Naive thymus-derived CD4-positive, alpha-beta T cell (primary cell): Measurements from ENCODE around the gene TTC7B. TPM values are rescaled to one million over a fixed set of nuclear protein-coding genes. Genes with fewer than 3 reads are reported as not detected.

Source experiments
- ATAC-seq: fragments of 150-1000 bp; cut with Tn5 transposase; 2 replicates; pipeline ENCODE4 v1.10.0; 2021; ENCODE audit warnings: mild to moderate bottlenecking, moderate library complexity
- CTCF ChIA-PET: fragments of 350-600 bp; sonication (Branson Sonifier 250); formaldehyde crosslinking; loops from one replicate; lab custom pipeline; 2021; ENCODE audit warnings: antibody characterized with exemption; lab: Charles Lee
- POLR2A ChIA-PET: fragments of 350-600 bp; sonication (Branson Sonifier 250); formaldehyde crosslinking; loops from one replicate; lab custom pipeline; 2021; ENCODE audit warnings: antibody characterized with exemption, inconsistent platforms; lab: Charles Lee
- DNase-seq, 9 donors: peaks; one replicate each; pipeline versions ENCODE4 v3.0.0 to v3.0.0-alpha.2; 2020 to 2022; ENCODE audit warnings: mixed read lengths in 1 of 9
- H3K27ac ChIP-seq: one replicate; pipeline ENCODE4 v1.7.0; 2013; ENCODE audit warnings: mild to moderate bottlenecking, low read depth, low read length, moderate library complexity
- H3K27me3 ChIP-seq, 2 donors: one replicate each; pipeline ENCODE4 v1.7.0; 2013; ENCODE audit warnings: low read length in 2 of 2, mild to moderate bottlenecking in 2 of 2, moderate library complexity in 2 of 2; ENCODE audit not compliant: control insufficient read depth in 2 of 2, insufficient read depth in 2 of 2
- H3K36me3 ChIP-seq, 3 experiments: 1 replicate in 2 of 3; 2 replicates in 1 of 3; pipeline ENCODE4 v1.7.0; 2013; ENCODE audit warnings: low read length in 3 of 3, mild to moderate bottlenecking in 3 of 3, moderate library complexity in 1 of 3; ENCODE audit not compliant: insufficient read depth in 3 of 3, control insufficient read depth in 2 of 3
- H3K4me1 ChIP-seq, 2 donors: one replicate each; pipeline ENCODE4 v1.7.0; 2013; ENCODE audit warnings: low read length in 2 of 2, mild to moderate bottlenecking in 2 of 2, moderate library complexity in 1 of 2; ENCODE audit not compliant: control insufficient read depth in 2 of 2, insufficient read depth in 2 of 2
- H3K4me3 ChIP-seq: 2 replicates; pipeline ENCODE4 v1.7.0; 2013; ENCODE audit warnings: mild to moderate bottlenecking, low read length
- H3K9me3 ChIP-seq, 3 experiments: 1 replicate in 2 of 3; 2 replicates in 1 of 3; pipeline ENCODE4 v1.7.0; 2013; ENCODE audit warnings: low read length in 3 of 3; ENCODE audit not compliant: control insufficient read depth in 2 of 3
- H3K27ac Mint-ChIP-seq, 9 donors: one replicate each; pipeline ENCODE4 v1.8.0; 2020 to 2022; ENCODE audit warnings: mixed read lengths in 9 of 9, mild to moderate bottlenecking in 8 of 9, moderate library complexity in 5 of 9, inconsistent platforms in 2 of 9
- H3K27me3 Mint-ChIP-seq, 5 donors: one replicate each; pipeline ENCODE4 v1.8.0; 2021 to 2022; ENCODE audit warnings: mixed read lengths in 5 of 5, mild to moderate bottlenecking in 1 of 5
- H3K36me3 Mint-ChIP-seq, 5 donors: one replicate each; pipeline ENCODE4 v1.8.0; 2020 to 2022; ENCODE audit warnings: mixed read lengths in 5 of 5, mild to moderate bottlenecking in 3 of 5, inconsistent platforms in 1 of 5
- H3K4me1 Mint-ChIP-seq, 7 donors: one replicate each; pipeline ENCODE4 v1.8.0; 2020 to 2022; ENCODE audit warnings: mixed read lengths in 7 of 7, mild to moderate bottlenecking in 3 of 7, inconsistent platforms in 1 of 7
- H3K4me3 Mint-ChIP-seq, 10 donors: one replicate each; pipeline ENCODE4 v1.8.0; 2020 to 2022; ENCODE audit warnings: mild to moderate bottlenecking in 10 of 10, mixed read lengths in 10 of 10, moderate library complexity in 6 of 10, inconsistent platforms in 2 of 10
- H3K9me3 Mint-ChIP-seq, 11 donors: one replicate each; pipeline ENCODE4 v1.8.0; 2020 to 2022; ENCODE audit warnings: mixed read lengths in 11 of 11, mild to moderate bottlenecking in 4 of 11, inconsistent platforms in 1 of 11, moderate library complexity in 1 of 11
- intact Hi-C, 2 donors: fragments of 100-400 bp; cut with micrococcal nuclease; formaldehyde crosslinking; loops; one replicate each; pipeline ENCODE4 v1.15.1; 2023
- polyA plus RNA-seq, 2 donors: library from polyadenylated mRNA; unstranded; fragments of 300-500 nt; fragmentation: Illumina TruSeq; gene quantifications; one replicate each; pipeline ENCODE4 v1.2.3, GENCODE V29; 2021
- total RNA-seq, 6 experiments: library from RNA in 5 of 6; stranded (reverse) in 5 of 6; gene quantifications; 1 replicate in 5 of 6; 2 replicates in 1 of 6; pipeline ENCODE4 v1.2.3 and lab custom pipeline; 2021 to 2026

Gene TTC7B
- total and polyA plus RNA-seq, 7 experiments from 2014 or later = 0.08 to 9.5 (median 3.4) TPM; not detected in 2

DNA sequence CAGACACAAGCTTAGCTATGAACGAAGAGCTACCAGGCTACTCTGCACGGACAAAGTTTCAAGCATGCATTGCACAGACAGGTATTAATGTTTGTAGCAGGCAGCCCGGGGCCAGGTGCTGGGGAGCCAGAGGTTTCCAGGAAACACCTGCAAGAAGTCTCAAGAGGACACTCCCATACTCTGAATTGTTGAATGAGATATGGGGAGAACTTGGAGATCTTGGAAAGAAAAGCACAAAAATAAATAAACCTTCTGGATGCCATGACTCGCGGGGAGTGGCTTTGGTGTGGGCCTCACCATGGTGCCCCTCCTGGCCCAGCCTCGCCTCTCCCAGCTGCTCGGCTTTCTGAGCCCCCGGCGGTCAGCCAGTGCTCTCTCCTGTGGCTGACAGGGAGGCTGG lies 186.8 kb downstream of the TTC7B start:
- ATAC-seq = no peak
- Mint-ChIP-seq H3K4me3 (no peak overlapping the region), H3K4me1 (peaks cover 0 to 4% (median 0%) of the 10 kb centered on the region in 7 donors), H3K27ac (no peak overlapping the region), H3K9me3 (peaks cover 0 to 1% (median 0%) of the 10 kb centered on the region in 11 donors), H3K27me3 (no peaks in the 10 kb centered on the region), H3K36me3 (no peaks in the 10 kb centered on the region)
- POLR2A ChIA-PET = no interaction called here
- Histone ChIP-seq H3K27me3 (peaks cover 0 to 5% of the 10 kb centered on the region in 2 donors), H3K9me3 (no peaks in the 10 kb centered on the region), H3K4me1 (no peaks in the 10 kb centered on the region), H3K27ac (no peak overlapping the region), H3K4me3 (no peak overlapping the region), H3K36me3 (no peaks in the 10 kb centered on the region)
- CTCF ChIA-PET = no interaction called here
- intact Hi-C loops = no loop called here
- DNase-seq = no peak

DNA sequence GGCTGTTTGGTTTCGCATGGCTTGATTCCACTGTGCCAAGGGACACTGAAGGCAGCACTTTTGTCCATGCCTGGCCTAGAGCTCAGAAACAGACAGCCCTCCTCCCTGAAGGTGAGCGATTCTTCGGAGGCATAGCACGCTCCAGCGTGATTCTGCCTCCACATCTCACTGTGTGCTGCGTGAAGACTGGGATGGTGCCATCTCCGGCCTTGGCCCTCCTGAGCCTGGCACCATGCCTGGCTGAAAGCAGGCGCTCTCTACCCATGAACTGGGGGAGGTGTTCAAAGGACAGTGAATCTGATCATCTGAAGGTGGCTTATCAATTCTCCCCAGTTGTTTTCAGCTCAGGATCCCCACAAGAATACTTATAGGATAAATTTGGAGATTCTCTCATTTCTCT lies 187.4 kb downstream of the TTC7B start:
- Mint-ChIP-seq H3K4me3 (no peak overlapping the region), H3K9me3 (peaks cover 0 to 1% (median 0%) of the 10 kb centered on the region in 11 donors), H3K36me3 (no peaks in the 10 kb centered on the region), H3K27ac (no peak overlapping the region), H3K27me3 (no peaks in the 10 kb centered on the region), H3K4me1 (peaks cover 0 to 4% (median 0%) of the 10 kb centered on the region in 7 donors)
- H3K4me1 ChIP-seq = no peaks in the 10 kb centered on the region
- H3K36me3 ChIP-seq = no peaks in the 10 kb centered on the region
- no peaks in the 10 kb centered on the region for H3K9me3 ChIP-seq
- intact Hi-C loops = no loop called here
- no peak overlapping the region for H3K27ac ChIP-seq
- CTCF ChIA-PET = no interaction called here
- H3K27me3 ChIP-seq = peaks cover 0 to 5% of the 10 kb centered on the region in 2 donors
- no peak for ATAC-seq
- no peak overlapping the region for H3K4me3 ChIP-seq
- no peak for DNase-seq
- POLR2A ChIA-PET = no interaction called here

DNA sequence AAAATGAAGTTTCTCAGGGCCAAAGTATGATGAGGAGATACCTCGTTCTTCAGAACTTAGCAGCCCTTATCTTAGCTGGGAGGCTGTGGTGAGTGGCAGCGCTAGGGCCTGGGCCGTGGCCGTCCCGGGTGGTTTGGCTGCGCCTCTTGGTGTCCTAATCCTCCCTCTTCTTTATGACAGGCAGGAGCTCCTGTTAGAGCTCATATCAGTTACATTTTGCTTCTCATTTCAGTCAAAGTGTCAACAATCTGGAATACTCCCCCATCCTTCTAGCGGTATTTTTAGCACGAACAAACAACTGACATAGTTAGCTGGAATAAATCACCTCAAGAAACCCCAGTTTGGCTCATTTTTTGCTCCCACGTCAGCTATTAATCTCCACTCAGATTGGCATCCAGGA lies 188.8 kb downstream of the TTC7B start:
- CTCF ChIA-PET = no interaction called here
- no peak overlapping the region for H3K4me3 Mint-ChIP-seq

DNA sequence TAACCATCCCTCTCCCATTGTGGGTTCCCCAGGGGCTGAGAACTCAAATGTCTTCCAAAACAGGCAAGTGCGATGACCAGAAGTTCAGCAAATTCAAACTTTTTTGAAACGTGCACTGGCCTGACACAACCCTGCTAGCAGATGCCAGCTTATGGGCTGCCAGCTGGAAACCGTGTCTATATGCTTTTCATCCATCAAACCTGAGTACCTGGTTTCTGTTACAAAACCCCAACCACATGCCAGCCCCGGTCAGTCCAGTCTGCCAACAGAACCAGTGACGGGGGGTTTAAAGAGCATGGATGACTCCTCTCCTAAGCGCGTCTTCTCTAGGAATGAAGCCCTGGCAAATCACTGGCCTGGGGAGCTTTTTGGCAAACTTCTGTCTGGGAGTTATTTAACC lies 189.7 kb downstream of the TTC7B start:
- intact Hi-C loops = no loop called here

More for the DNA sequence above, 188.8 kb downstream of the TTC7B start:
- Histone ChIP-seq H3K36me3 (no peaks in the 10 kb centered on the region), H3K27me3 (peaks cover 0 to 5% of the 10 kb centered on the region in 2 donors), H3K4me3 (no peak overlapping the region), H3K27ac (no peak overlapping the region), H3K4me1 (no peaks in the 10 kb centered on the region), H3K9me3 (no peaks in the 10 kb centered on the region)
- no peak for DNase-seq
- intact Hi-C loops = no loop called here
- H3K4me1 Mint-ChIP-seq = peaks cover 0 to 1% (median 0%) of the 10 kb centered on the region in 7 donors
- H3K9me3 Mint-ChIP-seq = peaks cover 0 to 1% (median 0%) of the 10 kb centered on the region in 11 donors
- H3K36me3 Mint-ChIP-seq = no peaks in the 10 kb centered on the region
- no peak for ATAC-seq
- POLR2A ChIA-PET = no interaction called here
- H3K27ac Mint-ChIP-seq = no peak overlapping the region
- H3K27me3 Mint-ChIP-seq = no peaks in the 10 kb centered on the region

DNA sequence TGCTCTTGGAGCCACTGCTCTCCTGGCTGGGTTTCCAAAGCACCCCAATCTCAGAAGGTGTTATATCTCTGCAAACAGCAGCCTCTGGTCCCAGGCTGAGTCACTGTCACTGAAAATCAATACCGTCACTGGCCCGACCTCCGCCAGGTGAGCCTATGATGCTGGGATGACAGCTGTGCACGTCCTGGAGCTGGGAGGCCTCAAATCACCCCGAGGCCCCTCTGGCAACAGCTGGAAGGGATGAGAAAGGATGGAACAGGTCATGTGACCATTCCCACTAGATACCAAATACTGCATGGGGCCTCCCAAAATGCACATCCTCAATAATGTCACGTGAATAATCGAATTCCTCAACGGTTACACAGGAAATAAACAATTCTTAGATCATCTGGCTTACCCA lies 190.8 kb downstream of the TTC7B start:
- DNase-seq (no peak), ATAC-seq (no peak)
- ChIA-PET CTCF (no interaction called here), POLR2A (no interaction called here)
- Mint-ChIP-seq H3K36me3 (peaks cover 0 to 4% (median 0%) of the 10 kb centered on the region in 5 donors), H3K9me3 (no peaks in the 10 kb centered on the region), H3K4me1 (no peaks in the 10 kb centered on the region), H3K27ac (no peak overlapping the region), H3K4me3 (no peak overlapping the region), H3K27me3 (no peaks in the 10 kb centered on the region)
- intact Hi-C loops = no loop called here
- Histone ChIP-seq H3K9me3 (no peaks in the 10 kb centered on the region), H3K36me3 (no peaks in the 10 kb centered on the region), H3K4me1 (no peaks in the 10 kb centered on the region), H3K4me3 (no peak overlapping the region), H3K27ac (no peak overlapping the region), H3K27me3 (no peaks in the 10 kb centered on the region)

More for the DNA sequence above, 189.7 kb downstream of the TTC7B start:
- Histone ChIP-seq H3K9me3 (no peaks in the 10 kb centered on the region), H3K36me3 (no peaks in the 10 kb centered on the region), H3K4me3 (no peak overlapping the region), H3K27me3 (no peaks in the 10 kb centered on the region), H3K27ac (no peak overlapping the region), H3K4me1 (no peaks in the 10 kb centered on the region)
- CTCF ChIA-PET = no interaction called here
- Mint-ChIP-seq H3K9me3 (no peaks in the 10 kb centered on the region), H3K36me3 (no peaks in the 10 kb centered on the region), H3K4me3 (no peak overlapping the region), H3K27me3 (no peaks in the 10 kb centered on the region), H3K4me1 (no peaks in the 10 kb centered on the region), H3K27ac (no peak overlapping the region)
- DNase-seq (no peak), ATAC-seq (no peak)
- POLR2A ChIA-PET = no interaction called here

DNA sequence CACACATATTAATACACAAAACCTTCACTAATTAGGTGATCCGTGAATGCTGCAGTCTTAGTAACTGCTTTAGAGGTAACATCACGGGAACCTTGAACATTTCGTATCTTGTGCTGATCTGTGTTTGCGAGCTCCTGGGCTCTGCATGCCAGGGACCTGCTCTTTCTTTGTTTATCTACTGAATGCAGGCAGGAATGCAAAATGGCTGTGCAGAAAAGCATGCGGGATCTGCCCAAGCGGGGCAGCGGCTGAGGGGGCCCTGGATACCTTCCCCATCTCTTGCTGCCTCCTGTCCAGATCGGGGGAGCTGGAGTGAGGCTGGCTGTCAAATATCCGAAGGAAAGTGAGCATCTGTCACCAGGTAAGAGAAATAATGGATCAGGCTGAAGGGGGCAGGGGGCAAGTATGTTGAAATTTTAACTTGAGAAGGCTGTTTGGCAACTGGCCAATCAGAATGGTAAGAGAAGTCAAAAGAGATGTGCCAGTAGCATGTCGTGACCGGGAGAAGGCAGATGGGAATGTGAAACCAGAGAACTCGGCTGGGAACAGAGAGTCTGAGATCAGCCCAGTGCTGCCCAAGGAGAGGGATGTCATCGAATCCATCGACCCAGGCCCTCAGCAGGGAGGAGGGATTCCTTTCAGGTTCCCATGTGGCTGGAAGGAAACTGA lies 191.4 kb downstream of the TTC7B start:
- Mint-ChIP-seq H3K27me3 (no peaks in the 10 kb centered on the region), H3K4me3 (no peak overlapping the region), H3K36me3 (peaks cover 0 to 4% (median 0%) of the 10 kb centered on the region in 5 donors), H3K4me1 (peaks cover 0 to 4% (median 0%) of the 10 kb centered on the region in 7 donors), H3K27ac (no peak overlapping the region), H3K9me3 (peaks cover 0 to 1% (median 0%) of the 10 kb centered on the region in 11 donors)
- Histone ChIP-seq H3K4me1 (no peaks in the 10 kb centered on the region), H3K36me3 (no peaks in the 10 kb centered on the region), H3K9me3 (no peaks in the 10 kb centered on the region), H3K27me3 (no peaks in the 10 kb centered on the region), H3K27ac (no peak overlapping the region), H3K4me3 (no peak overlapping the region)
- POLR2A ChIA-PET = no interaction called here
- intact Hi-C loops = no loop called here
- CTCF ChIA-PET = no interaction called here
- DNase-seq (no peak), ATAC-seq (no peak)

DNA sequence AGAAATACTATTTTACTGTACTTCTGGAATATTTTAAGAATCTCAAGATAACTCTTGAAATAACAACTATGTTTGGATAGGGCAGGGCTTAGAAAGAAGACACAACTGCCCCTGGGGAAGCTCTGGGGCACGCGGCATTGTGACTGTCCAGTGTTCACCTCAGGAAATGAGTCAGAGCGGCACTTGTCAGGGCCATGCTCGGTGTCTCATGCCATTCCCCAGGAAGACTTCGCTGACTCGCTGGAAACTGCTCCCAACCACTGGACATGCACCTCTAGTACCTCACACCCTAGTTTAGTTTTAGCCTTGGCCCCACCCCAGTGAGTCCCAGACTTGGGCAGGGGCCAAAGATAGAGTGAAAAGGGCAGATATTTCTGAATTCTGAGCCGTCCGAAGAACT lies 192.0 kb downstream of the TTC7B start:
- ChIA-PET POLR2A (no interaction called here), CTCF (no interaction called here)
- H3K36me3 ChIP-seq = no peaks in the 10 kb centered on the region
- Mint-ChIP-seq H3K9me3 (peaks cover 0 to 1% (median 0%) of the 10 kb centered on the region in 11 donors), H3K4me3 (no peak overlapping the region), H3K27me3 (no peaks in the 10 kb centered on the region), H3K36me3 (peaks cover 0 to 4% (median 0%) of the 10 kb centered on the region in 5 donors), H3K27ac (no peak overlapping the region), H3K4me1 (peaks cover 0 to 5% (median 0%) of the 10 kb centered on the region in 7 donors)
- no peaks in the 10 kb centered on the region for H3K4me1 ChIP-seq
- DNase-seq (no peak), ATAC-seq (peak; percentile 82)
- H3K9me3 ChIP-seq = no peaks in the 10 kb centered on the region
- no peak overlapping the region for H3K4me3 ChIP-seq
- H3K27me3 ChIP-seq = no peaks in the 10 kb centered on the region
- H3K27ac ChIP-seq = no peak overlapping the region
- intact Hi-C loops = no loop called here
